Upper lobe of left lung (tissue), 4 donors: ENCODE measurements around the gene TPSB2.
"Not testable (repeated sequence)": the region's sequence is repeated elsewhere in the genome, so short reads cannot be mapped to it uniquely, and the experiment has no call there.

Experiments
- EP300 ChIP-seq, 4 donors: sonication (generic); formaldehyde crosslinking; IDR thresholded peaks; one replicate each; pipeline ENCODE4 v1.5.1; 2017; ENCODE audit warnings: antibody characterized with exemption in 4 of 4, control low read depth in 2 of 4
- POLR2A ChIP-seq, 4 donors: fragments of 450-650 bp; IDR thresholded peaks; one replicate each; pipeline ENCODE4 v1.5.1; 2016 to 2017; ENCODE audit warnings: antibody characterized with exemption in 4 of 4, mild to moderate bottlenecking in 2 of 4
- POLR2AphosphoS5 ChIP-seq, 2 donors: sonication (generic); formaldehyde crosslinking; IDR thresholded peaks; one replicate each; pipeline ENCODE4 v1.5.1; 2017; ENCODE audit warnings: antibody characterized with exemption in 2 of 2
- TF ChIP-seq, protein P1 (sequence below), 6 experiments: fragments of 450-650 bp in 4 of 6; fragments of 200-600 bp in 2 of 6; sonication (generic) in 2 of 6; IDR thresholded peaks; one replicate each; pipeline ENCODE4 v1.5.1; 2016 to 2019; ENCODE audit warnings: antibody characterized with exemption in 6 of 6

DNA sequence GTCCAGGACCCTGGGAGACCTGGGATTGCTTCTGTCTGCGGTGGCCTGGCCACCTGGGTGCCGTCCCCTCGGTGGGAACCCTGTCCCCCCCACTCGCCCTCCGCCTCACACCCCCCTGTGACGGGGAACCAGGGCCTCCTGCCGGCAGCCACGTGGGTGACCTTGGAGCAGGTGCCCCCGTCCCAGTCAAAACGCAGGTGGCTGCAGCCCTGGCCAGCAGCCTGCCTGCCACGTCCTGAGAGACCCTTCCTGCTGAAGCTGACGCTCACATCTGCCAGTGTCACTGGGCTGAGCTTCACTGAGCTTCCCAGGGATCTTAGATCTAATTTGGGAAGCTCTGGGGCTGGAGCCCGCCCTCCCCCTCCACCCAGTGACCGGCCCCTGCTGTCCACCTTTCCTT, 3.3 kb downstream of the TPSB2 start:
- TF ChIP-seq, protein P1, sequence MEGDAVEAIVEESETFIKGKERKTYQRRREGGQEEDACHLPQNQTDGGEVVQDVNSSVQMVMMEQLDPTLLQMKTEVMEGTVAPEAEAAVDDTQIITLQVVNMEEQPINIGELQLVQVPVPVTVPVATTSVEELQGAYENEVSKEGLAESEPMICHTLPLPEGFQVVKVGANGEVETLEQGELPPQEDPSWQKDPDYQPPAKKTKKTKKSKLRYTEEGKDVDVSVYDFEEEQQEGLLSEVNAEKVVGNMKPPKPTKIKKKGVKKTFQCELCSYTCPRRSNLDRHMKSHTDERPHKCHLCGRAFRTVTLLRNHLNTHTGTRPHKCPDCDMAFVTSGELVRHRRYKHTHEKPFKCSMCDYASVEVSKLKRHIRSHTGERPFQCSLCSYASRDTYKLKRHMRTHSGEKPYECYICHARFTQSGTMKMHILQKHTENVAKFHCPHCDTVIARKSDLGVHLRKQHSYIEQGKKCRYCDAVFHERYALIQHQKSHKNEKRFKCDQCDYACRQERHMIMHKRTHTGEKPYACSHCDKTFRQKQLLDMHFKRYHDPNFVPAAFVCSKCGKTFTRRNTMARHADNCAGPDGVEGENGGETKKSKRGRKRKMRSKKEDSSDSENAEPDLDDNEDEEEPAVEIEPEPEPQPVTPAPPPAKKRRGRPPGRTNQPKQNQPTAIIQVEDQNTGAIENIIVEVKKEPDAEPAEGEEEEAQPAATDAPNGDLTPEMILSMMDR (IDR thresholded peaks at IDR 0.05), result not testable (repeated sequence)
- TF ChIP-seq POLR2A, EP300, POLR2AphosphoS5 (IDR thresholded peaks at IDR 0.05): not testable (repeated sequence)
